GM19043 (cell line): ENCODE data around the gene ADCY7.

ENCODE experiments used
- ATAC-seq: cut with Tn5 transposase; IDR thresholded peaks from one replicate; pipeline ENCODE4 v1.9.1; 2021; ENCODE audit warnings: low read depth; ENCODE audit not compliant: unreplicated experiment

The ADCY7 gene

DNA sequence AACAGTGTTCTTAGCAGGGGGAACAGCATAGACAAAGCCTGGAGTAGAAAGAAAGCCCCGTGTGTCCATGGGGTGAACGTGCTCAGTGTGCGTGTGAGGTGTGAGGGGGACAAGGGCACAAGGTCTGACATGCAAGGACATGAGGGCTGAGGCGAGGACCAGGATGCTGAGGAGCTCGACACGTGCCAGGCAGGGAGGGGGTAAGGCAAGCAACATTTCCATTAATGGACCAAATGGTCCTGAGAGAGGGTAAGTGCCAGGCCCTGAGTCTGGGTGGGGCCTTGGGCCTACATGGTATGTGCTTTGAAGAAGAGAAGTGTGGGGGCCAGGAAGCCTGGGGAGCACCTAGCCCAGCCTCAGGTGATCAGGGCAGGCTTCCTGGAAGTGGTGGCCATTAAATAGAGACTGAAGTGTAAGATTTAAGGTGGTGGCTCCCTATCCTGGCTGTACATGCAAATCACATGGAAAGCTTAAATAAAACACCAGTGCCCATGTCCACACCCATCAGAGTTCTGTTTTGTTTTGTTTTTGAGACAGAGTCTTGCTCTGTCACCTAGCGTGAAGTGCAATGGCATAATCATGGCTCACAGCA lies 29.3 kb downstream of the ADCY7 start:
- no peak for ATAC-seq

DNA sequence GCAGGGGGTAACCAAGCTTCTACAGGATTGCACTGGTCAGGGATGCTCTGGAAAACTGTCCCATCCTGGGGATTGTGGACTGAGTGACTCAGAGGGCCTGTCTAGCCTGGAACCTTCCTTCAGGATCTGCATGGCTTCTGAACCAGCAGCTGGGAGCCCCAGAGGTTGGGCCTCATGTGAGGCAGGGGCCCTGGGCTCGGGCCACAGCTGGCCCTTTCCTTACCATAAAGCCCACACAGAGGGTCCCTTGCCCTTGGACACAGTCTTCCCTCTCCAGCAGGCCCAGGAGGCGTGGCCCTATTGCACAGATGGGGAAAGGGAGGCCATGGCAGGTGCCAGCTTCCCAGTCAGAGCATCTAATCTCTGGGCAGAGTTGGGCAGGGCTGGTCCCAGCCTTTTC lies 30.5 kb downstream of the ADCY7 start:
- ATAC-seq, result no peak

DNA sequence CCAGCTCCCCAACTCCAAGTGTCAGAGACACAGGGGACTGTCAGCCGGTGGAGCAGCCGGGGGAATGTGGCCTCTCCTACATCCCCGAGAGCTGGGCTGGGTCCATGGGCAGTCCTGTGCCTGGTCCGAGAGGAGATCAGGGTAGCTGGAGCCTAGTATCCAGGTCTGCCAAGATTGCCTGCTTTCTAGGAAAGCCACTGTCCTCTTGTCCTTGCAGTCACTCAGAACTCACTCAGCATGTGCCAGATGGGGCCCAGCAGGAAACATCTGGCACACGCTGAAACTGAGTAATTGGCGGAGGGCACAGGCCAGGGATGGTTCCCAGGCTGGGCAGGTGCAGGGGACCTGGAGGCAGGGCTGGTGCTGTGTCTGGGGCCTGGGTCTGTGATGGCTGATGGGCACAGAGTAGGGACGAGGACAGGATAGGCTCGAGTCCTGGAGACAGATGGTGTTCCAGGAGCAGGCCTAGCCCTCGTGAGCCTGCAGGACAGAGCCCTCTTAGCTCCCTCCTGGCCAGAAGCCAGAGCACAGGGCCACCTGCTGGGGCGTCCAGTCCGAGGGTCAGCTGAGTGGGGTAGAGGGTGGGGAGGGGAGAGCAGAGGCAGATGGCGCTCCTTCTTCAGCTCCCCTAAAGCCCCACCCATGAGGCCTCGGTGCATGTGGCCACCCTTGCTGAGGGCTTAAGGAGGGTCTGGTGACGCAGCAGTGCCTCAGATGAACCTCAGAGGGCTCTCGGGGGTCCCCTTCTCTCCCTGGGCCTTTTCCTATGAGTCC lies 31.1 kb downstream of the ADCY7 start:
- no peak for ATAC-seq

DNA sequence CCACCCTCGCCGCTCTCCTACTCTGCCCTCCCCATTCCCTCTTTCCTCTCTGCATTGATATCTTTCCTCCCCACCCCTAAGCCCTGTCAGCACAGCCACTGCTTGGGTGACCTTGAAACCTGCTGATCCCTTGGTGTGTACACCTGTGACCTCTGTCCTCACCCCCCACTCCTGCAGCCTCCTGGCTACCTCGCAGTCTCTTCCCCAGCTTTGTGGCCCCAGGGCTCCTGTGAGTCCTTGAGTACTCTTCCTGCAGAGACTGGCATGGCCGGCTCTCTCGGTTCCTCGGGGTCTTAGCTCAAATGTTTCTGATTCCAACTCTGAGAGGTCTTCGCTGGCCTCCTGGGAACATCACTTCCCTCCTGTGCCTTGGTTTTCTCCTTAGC lies 31.7 kb downstream of the ADCY7 start:
- ATAC-seq, result no peak

DNA sequence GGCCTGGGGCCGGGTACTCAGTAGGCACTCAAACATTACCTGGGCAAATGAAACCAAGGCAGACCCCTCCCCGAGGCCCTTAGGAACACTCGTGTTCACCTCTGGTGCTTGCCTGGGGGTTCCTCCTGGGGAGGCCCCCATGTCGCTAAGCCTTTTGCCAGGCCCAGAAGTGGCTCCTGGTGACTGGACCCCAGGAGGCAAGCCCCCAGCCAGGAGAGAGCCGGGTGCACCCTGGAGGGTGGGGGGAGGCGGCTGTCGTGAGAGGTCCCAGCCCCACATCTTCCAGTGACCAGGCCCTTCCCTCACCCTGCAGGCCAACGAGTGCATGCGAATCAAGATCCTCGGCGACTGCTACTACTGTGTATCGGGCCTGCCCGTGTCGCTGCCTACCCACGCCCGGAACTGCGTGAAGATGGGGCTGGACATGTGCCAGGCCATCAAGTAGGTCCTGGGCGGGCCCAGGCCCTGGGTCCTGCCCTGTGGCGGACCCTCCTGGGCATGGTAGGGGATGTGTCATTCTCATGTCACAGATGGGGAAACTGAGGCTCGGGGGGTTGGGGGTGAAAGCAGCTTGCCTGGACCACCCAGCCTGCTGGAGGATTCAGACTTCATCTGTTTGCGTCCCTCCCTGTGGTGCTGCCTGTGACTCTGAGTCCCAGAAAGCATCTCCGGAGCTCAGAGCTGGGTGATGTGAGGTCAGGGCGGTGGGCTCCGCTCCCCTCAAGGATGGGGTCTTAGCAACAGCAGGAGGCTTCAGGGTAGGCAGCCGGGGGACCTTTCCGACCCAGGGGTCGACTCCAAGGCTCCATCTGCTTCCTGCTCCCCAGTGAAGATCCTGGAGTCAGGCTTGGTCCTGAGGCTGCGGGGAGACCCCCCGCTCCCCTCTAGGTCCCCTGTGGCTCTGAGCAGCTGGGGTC lies 32.5 kb downstream of the ADCY7 start:
- ATAC-seq, result no peak

DNA sequence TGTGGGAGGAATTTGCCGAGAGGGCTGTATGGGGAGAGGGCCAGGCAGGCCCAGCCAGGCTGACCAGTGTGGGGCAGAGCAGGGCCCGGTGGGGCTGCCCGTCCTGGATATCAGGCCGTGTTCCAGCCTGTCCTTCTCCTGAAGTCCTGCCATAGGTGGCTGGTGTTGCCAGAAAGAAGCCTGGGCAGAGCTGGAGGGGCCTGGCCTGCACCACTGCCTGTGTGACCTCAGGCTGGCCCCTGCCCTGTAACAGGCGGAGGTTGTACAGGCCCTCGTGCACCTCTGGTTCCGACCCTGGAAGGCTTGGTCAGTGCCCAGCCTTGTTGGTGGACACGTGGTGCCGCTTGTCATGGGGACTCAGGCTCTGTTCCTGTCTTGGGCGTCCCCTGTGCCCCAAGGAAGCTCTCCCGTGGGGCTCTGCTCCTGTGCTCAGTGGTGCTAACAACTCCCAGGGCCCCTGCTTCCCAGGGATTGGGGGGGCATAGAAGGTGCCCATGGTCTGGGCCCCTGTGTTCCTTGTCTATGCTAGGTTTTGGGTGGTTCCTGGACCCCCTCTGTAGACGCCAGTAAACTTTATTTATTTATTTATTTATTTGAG lies 33.3 kb downstream of the ADCY7 start:
- no peak for ATAC-seq

DNA sequence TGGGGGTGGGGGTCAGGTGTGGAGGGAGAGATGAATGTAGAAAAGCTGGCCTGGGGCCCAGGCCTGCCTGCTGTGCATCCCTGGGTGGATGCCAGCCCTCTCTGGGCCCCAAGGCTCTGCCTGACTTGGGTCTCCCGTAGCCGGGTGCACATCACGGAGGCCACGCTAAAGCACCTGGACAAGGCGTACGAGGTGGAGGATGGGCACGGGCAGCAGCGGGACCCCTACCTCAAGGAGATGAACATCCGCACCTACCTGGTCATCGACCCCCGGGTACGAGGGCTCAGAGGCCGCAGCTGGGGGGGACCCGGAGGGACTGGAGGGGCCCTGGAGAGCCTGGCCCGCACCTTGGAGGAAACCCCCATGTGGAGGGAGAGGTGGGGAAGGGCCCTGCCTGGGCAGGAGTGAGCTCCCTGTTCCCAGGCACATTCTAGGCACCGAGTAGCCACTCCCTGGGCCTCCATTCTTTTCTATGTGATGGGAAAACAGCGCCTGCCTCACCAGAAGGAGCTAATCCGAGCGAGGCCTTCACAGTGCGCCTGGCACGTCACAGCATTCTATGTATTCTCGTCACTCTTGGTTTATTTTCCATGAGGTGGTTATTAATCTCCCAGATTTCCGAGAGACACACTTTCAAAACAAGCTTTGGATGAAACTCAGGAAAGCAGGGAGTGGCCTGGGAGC lies 34.7 kb downstream of the ADCY7 start:
- ATAC-seq, result no peak

DNA sequence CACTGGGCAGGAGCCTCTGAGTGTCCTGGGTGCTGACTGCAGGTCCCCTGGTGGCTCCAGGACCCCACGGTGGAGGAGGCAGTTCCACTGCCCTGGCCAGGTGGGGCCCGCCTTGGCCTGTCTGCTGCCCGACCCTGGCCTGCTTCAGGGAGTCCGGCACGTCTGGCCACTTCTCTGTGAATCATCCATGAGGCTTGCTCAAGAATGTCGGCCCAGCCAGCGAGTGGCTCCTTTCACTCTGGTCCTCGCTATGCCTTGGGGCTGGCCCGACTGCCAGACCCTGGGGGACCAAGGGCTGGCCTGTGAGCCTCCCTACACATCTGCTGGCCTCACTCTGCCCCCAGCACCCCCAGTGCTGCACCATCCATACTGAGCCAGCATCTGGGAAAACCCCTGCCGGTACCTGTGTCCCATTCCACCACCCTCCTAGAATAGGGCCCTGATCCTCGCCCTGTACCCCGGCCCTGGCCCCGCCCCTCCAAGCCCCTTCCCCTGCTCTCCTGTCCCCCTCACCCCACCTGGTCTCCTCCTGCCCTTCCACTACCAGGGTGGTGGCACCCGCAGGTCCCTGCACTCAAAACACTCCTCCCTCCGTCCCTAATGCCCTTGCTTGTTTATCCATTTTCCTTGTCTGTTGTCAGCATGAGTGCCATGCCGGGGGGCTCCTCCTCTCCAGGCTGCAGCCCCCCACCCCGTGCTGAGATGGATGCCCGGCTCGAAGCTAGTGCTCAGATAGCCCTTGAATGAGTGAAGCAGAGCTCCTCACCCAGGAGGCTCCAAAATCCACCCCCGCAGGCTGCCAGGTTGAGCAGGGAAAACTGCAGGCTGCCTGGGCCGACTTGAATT lies 35.5 kb downstream of the ADCY7 start:
- no peak for ATAC-seq

DNA sequence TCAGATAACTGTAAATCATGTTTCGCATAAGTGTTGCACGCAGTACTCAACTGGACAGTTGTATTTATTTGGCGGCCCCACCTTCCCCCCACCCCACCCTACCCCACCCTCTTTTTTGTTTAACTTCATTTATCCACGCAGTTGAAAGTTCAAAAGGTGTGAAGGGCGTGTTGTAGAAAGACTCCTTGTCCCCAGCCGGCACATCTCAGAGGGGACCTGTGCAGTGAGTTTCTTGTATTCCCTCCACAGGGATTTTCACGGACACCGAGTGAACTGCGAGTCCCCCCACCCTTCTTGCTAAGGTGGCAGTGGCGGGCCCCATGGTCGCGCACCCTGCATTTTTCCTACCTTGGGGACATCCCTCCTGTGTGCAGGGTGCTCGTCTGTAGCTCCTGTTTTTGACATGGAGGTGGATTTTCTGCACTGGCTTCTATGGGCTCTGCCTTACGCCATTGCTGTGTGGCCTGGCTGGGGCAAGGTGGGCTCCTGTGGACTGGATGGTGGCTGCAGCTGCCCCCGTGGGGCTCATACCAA lies 36.2 kb downstream of the ADCY7 start:
- no peak for ATAC-seq

DNA sequence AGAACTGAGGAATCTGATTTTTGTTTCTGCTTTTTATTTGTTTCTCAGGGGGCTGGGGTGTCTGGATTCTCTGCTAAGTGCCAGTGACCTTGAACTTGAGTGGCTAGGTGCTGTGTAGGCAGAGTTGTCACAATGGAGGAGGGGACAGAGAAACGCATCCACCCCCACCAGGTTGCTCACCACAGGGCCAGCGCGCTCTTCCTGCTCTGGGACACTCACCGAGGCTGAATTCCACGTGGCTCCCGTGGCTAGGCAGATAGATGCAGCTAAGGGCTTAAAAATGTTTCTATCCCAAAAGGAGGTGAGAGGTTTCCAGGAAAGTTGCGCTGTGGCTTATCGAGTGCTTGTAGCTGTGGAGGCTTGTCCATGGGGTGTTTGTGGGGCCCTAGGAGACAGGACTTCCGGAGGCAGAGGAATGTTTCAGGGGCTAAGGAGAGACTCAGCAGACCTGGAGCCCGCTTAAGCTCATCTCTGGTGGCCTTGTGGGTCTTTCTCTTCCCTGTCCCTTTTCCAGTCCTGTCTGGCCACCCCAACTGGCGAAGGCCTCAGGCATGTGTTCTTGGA lies 36.8 kb downstream of the ADCY7 start:
- no peak for ATAC-seq

DNA sequence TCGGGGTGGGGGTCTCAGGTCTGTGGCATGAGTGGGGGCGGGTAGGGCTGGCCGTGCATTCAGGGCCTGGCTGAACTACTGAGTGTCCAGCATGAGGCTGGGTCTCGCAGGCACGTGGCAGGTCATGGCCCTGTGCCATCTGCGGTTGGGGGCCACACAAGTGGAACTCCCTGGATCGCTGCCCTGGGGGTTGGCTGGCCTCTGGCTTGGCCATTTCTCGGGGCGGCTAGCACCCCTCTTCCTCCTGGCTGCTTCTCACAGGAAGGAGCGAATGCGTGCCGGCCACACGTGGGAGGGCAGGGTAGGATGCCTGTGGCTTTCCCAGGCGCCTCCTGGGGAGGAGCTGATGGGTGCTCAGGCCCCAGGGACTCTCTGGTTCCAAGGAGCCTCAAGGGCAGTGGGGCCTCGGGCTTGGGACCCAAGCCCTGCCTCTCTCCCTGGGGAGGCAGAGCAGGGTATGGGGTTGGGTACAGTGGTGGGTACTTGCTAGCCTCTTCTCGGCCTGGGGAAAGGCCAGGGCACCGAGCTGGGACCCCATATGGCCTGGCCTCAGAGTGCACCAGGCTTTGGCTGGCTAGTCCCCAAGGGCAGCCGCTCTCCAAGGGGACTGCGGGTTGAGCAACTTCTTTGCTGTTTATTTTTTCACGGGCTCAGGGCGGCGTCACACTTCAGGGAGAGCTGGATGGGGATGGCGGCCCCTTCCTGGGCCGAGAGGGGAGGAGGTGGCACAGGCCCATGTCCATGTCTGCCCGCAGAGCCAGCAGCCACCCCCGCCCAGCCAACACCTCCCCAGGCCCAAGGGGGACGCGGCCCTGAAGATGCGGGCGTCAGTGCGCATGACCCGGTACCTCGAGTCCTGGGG lies 37.5 kb downstream of the ADCY7 start:
- no peak for ATAC-seq

DNA sequence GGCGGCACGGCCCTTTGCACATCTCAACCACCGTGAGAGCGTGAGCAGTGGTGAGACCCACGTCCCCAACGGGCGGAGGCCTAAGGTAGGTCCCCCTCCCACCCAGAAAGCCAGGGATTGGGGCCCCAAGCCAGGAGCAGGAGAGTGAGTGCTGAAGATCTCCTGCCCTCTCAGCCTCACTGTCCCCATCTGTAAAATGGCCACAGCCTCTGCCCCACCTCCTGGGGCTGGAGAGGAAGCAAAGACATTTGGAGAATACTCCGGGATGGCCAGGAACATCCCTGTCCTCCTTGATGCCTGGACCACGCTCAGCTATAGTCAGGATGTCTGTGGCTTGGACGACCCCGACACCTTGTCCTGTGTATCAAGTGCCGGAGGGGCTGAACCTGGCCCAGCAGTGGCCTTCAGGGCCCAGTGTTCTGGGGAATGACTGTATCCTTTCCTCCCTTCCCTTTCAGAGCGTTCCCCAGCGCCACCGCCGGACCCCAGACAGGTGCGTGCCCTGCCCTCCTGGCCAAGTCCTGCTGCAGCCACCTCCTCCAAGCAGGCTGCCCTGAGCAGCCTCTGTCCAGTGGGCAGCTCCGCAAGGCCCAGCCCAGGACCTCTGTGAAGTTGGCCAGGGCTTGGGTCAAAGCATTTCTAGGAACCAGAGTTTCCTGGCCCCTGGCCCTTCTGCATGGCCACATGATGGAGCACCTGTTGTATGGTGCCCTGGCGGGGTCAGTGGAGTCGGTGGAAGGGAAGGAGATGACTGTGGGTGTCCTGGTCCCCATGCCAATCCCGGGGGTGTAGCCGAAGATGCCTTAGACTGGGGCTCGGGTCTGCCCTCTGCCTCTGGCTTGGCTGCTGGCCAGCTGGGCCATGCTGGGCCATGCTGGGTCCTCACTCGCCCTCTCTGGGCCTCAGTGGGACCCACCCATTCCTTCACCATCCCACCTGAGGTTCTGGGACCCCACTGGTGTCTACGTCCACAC lies 38.4 kb downstream of the ADCY7 start:
- no peak for ATAC-seq

DNA sequence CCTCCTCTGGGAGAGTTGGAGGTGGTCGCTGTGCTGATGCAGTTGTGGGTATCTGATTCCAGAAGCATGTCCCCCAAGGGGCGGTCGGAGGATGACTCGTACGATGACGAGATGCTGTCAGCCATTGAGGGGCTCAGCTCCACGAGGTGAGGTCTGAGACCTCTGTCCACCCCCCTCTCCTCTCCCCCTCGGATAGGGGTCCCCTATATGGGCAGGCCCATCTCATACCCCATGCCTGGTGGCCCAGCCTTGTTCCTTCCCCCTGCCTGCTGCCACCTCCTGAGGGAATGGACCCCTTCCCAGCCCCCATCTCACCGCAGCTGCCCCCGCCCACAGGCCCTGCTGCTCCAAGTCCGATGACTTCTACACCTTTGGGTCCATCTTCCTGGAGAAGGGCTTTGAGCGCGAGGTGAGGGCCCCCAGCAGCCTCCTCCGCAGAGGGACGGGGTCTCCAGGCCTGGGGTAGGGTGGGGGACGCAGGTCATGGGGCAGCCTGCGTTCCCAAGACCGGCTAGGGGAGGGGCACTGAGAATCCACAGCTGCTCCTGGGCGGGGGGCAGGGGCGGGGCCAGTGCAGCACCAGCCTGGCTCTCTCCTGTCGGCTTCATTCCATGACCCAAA lies 39.2 kb downstream of the ADCY7 start:
- ATAC-seq, result no peak

DNA sequence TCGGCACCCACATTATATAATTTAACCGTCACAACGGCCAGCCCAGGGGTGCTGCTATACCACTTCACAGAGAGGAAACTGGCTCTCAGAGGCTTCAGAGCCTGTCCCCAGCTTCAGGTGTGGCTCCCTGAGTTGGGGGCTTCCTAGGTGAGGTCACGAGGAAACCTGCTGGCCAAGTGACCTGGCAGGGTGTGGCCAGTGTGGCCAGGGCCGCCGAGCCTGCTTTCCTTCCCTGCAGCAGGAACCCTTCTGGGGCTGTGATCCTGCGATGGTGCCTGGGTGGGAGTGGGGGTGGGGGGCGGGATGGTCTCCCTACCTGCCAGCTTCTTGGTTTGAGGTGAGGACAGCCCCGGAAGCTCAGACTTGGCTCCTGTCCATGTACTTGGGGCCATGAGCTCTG lies 39.9 kb downstream of the ADCY7 start:
- ATAC-seq, result no peak

DNA sequence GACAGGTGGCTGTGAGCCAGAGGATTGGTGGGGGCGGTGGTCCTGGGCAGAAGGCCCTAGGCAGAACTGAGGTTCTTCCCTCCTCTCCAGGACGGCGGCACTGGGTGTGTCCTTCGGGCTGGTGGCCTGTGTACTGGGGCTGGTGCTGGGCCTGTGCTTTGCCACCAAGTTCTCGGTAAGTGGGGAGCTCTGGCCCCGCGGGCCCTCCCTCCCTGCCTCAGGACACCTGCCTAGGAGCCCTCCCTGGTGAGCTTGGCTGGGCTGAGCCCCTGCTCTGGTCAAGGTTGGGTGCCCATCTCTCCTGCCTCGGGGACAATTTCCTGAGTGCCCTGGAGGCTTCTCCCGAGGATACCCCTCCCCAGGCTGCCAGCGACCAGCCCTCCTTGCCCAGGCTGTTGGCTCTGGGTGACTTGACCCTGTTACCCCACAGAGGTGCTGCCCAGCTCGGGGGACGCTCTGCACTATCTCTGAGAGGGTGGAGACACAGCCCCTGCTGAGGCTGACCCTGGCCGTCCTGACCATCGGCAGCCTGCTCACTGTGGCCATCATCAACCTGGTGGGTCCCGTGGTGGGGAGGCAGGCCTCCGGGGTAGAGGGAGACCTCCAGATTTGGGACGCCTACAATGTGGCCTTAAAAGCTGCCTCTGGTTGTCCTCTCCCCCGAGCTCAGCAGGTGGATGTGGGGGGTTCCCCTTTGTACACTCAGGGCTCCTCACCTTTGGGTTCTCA lies 42.0 kb downstream of the ADCY7 start:
- ATAC-seq, result no peak

DNA sequence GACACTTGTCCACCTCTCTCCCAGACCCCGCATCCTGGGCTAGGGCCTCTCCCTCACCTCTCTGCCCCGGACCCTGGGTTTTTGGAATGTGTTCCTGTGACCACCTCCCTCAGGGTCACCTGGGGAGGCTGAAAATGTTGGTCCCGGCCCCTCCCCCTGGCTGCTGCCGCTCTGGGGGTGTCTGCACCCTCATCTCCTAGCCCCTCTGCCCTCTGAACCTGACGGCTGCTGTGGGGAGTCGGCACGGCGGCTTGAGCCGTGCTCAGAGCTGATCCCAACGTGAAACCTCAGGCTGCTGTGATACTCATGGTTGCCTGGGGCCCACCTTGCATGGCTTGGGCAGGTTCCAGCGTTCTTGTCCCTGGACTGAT lies 42.8 kb downstream of the ADCY7 start:
- no peak for ATAC-seq
